T1000 (cell line): ENCODE results near the gene DNM3.

Source experiments
- DNase-seq: peaks from one replicate; lab custom pipeline; 2025; ENCODE audit warnings: mixed read lengths; lab: John Stamatoyannopoulos, UW

DNM3 gene

GRCh38 chr1:171869097-171869496, 27.8 kb downstream of the DNM3 start:
- DNase-seq, result no peak

- DNase-seq, result no peak
Observed at GRCh38 chr1:171871848-171872247, 30.6 kb downstream of the DNM3 start.

GRCh38 chr1:171872430-171872829, 31.1 kb downstream of the DNM3 start:
- no peak for DNase-seq

GRCh38 chr1:171873664-171874063, 32.4 kb downstream of the DNM3 start:
- DNase-seq, result no peak

- no peak for DNase-seq
Observed at GRCh38 chr1:171877701-171878100, 36.4 kb downstream of the DNM3 start.

- DNase-seq, result no peak
Observed at GRCh38 chr1:171879556-171879955, 38.3 kb downstream of the DNM3 start.

- no peak for DNase-seq
Observed at GRCh38 chr1:171881442-171881841, 40.1 kb downstream of the DNM3 start.

GRCh38 chr1:171883849-171884248, 42.6 kb downstream of the DNM3 start:
- no peak for DNase-seq

GRCh38 chr1:171884475-171884874, 43.2 kb downstream of the DNM3 start:
- no peak for DNase-seq

- DNase-seq, result no peak
Observed at GRCh38 chr1:171890131-171890530, 48.8 kb downstream of the DNM3 start.

GRCh38 chr1:171896936-171897703, 55.8 kb downstream of the DNM3 start:
- no peak for DNase-seq

GRCh38 chr1:171898941-171899340, 57.6 kb downstream of the DNM3 start:
- DNase-seq, result no peak

GRCh38 chr1:171899838-171900237, 58.5 kb downstream of the DNM3 start:
- no peak for DNase-seq

- no peak for DNase-seq
Observed at GRCh38 chr1:171901245-171901644, 59.9 kb downstream of the DNM3 start.

GRCh38 chr1:171902527-171902926, 61.2 kb downstream of the DNM3 start:
- no peak for DNase-seq

- no peak for DNase-seq
Observed at GRCh38 chr1:171904778-171905450, 63.6 kb downstream of the DNM3 start.

GRCh38 chr1:171909711-171910110, 68.4 kb downstream of the DNM3 start:
- DNase-seq, result no peak

- no peak for DNase-seq
Observed at GRCh38 chr1:171910786-171911185, 69.5 kb downstream of the DNM3 start.

GRCh38 chr1:171911506-171911905, 70.2 kb downstream of the DNM3 start:
- DNase-seq, result no peak

- no peak for DNase-seq
Observed at GRCh38 chr1:171912509-171913175, 71.3 kb downstream of the DNM3 start.

GRCh38 chr1:171913385-171913784, 72.1 kb downstream of the DNM3 start:
- no peak for DNase-seq

GRCh38 chr1:171916315-171916771, 75.0 kb downstream of the DNM3 start:
- DNase-seq, result no peak

GRCh38 chr1:171917331-171917730, 76.0 kb downstream of the DNM3 start:
- no peak for DNase-seq
